GM12878 (cell line): ENCODE data around the gene CYP46A1. TPM values are rescaled to one million over a fixed set of nuclear protein-coding genes. Genes with fewer than 3 reads are reported as not detected.

ENCODE experiments used
- ATAC-seq: fragments of 200-7000 bp; cut with Tn5 transposase; 3 replicates; pipeline ENCODE4 v1.9.1; 2020; ENCODE audit warnings: mild to moderate bottlenecking, moderate library complexity
- BruUV-seq: library from RNA; stranded (reverse); fragments of 400-500 nt; replicated peaks from 2 replicates; lab custom pipeline; 2021; lab: Mats Ljungman, UMichigan
- CTCF ChIA-PET: fragments of 300-600 bp; sonication (Branson Sonifier 250); formaldehyde crosslinking; extraction: SDS; loops from one replicate; lab custom pipeline; 2021; ENCODE audit warnings: inconsistent platforms; lab: Yijun Ruan, JAX
- POLR2A ChIA-PET: fragments of 350-600 bp; formaldehyde crosslinking; extraction: SDS; loops from one replicate; lab custom pipeline; 2021; ENCODE audit warnings: inconsistent platforms; lab: Charles Lee
- RAD21 ChIA-PET: fragments of 300-600 bp; sonication (Branson Sonifier 250); formaldehyde crosslinking; loops from one replicate; lab custom pipeline; 2023; ENCODE audit warnings: antibody characterized with exemption; ENCODE audit not compliant: unreplicated experiment; lab: Charles Lee
- SMC1A ChIA-PET: fragments of 300-600 bp; sonication (Branson Sonifier 250); formaldehyde crosslinking; loops from one replicate; lab custom pipeline; 2023; ENCODE audit not compliant: unreplicated experiment, uncharacterized antibody; lab: Charles Lee
- DNase-seq: peaks from one replicate; pipeline ENCODE4 v3.0.0-alpha.2; 2011; ENCODE audit warnings: low read depth, low spot score
- FAIRE-seq: peaks from 3 replicates; lab custom pipeline; 2011; peaks lifted over from hg19 to GRCh38; lab: Jason Lieb, UNC
- H2AFZ ChIP-seq: 2 replicates; pipeline ENCODE4 v1.6.0; 2011; ENCODE audit warnings: low read depth, low read length, control low read depth; ENCODE audit not compliant: control insufficient read depth
- H3K27ac ChIP-seq: 2 replicates; pipeline ENCODE4 v1.5.1; 2011; ENCODE audit warnings: control low read depth; ENCODE audit not compliant: control insufficient read depth, insufficient read depth
- H3K27me3 ChIP-seq, 2 experiments: replicated peaks in 1 of 2; 2 replicates each; pipeline versions ENCODE4 v1.6.0 to v1.6.1; 2011; ENCODE audit warnings: low read length in 1 of 2; ENCODE audit not compliant: control insufficient read depth in 2 of 2, insufficient read depth in 2 of 2
- H3K36me3 ChIP-seq, 2 experiments: 2 replicates each; pipeline ENCODE4 v1.5.1; 2011; ENCODE audit warnings: low read length in 1 of 2; ENCODE audit not compliant: control insufficient read depth in 2 of 2, insufficient read depth in 2 of 2
- H3K4me1 ChIP-seq: 2 replicates; pipeline ENCODE4 v1.6.1; 2011; ENCODE audit warnings: mild to moderate bottlenecking, low read length, moderate library complexity, mixed read lengths; ENCODE audit not compliant: control insufficient read depth, insufficient read depth
- H3K4me2 ChIP-seq: 2 replicates; pipeline ENCODE4 v1.6.0; 2011; ENCODE audit warnings: control low read depth; ENCODE audit not compliant: control insufficient read depth, insufficient read depth
- H3K4me3 ChIP-seq: fragments of 200-600 bp; sonication (generic); 2 replicates; pipeline ENCODE4 v1.5.1; 2016
- H3K79me2 ChIP-seq: 2 replicates; pipeline ENCODE4 v1.6.0; 2011; ENCODE audit warnings: low read length; ENCODE audit not compliant: control insufficient read depth, insufficient read depth
- H3K9ac ChIP-seq: 2 replicates; pipeline ENCODE4 v1.8.0; 2011; ENCODE audit warnings: low read length, control low read depth, mixed read lengths; ENCODE audit not compliant: control insufficient read depth, insufficient read depth
- H3K9me3 ChIP-seq: replicated peaks from 3 replicates; pipeline ENCODE4 v1.5.1; 2011; ENCODE audit warnings: mild to moderate bottlenecking, low read length; ENCODE audit not compliant: control insufficient read depth, insufficient read depth
- H4K20me1 ChIP-seq: 2 replicates; pipeline ENCODE4 v1.6.0; 2011; ENCODE audit not compliant: control insufficient read depth, insufficient read depth
- BCL11A ChIP-seq: IDR thresholded peaks from 2 replicates; pipeline ENCODE4 v1.6.1; 2011; ENCODE audit warnings: low read depth, low read length
- E4F1 ChIP-seq: fragments of 450-650 bp; IDR thresholded peaks from 2 replicates; pipeline ENCODE4 v1.6.1; 2018; ENCODE audit warnings: borderline replicate concordance, mild to moderate bottlenecking; ENCODE audit not compliant: partially characterized antibody
- EED ChIP-seq: sonication (generic); IDR thresholded peaks from 2 replicates; pipeline ENCODE4 v1.6.1; 2016; ENCODE audit warnings: antibody characterized with exemption, low read depth
- EP300 ChIP-seq, 2 experiments: fragments of 150-350 bp in 1 of 2; IDR thresholded peaks; 2 replicates each; pipeline ENCODE4 v1.6.1; 2011 to 2012; ENCODE audit warnings: low read depth in 2 of 2, low read length in 2 of 2, borderline replicate concordance in 1 of 2, improper control_type of control experiment in 1 of 2, inconsistent platforms in 1 of 2; ENCODE audit not compliant: control insufficient read depth in 1 of 2
- IRF3 ChIP-seq: fragments of 450-650 bp; IDR thresholded peaks from 2 replicates; pipeline ENCODE4 v1.6.1; 2014; ENCODE audit warnings: mild to moderate bottlenecking
- RB1 ChIP-seq: fragments of 450-650 bp; formaldehyde crosslinking; IDR thresholded peaks from 2 replicates; pipeline ENCODE4 v1.6.1; 2017; ENCODE audit warnings: mild to moderate bottlenecking, borderline replicate concordance
- SRF ChIP-seq, 2 experiments: IDR thresholded peaks; 2 replicates each; pipeline ENCODE4 v1.6.1; 2011; ENCODE audit warnings: low read depth in 2 of 2, low read length in 2 of 2, mild to moderate bottlenecking in 1 of 2, moderate library complexity in 1 of 2
- WGBS: methylation state at CpG from one replicate; pipeline ENCODE4 v1.1.6; 2016; ENCODE audit warnings: low lambda C conversion rate; ENCODE audit not compliant: insufficient replicate concordance, insufficient coverage; ENCODE audit errors: missing lambda C conversion rate; 5-methylcytosine and 5-hydroxymethylcytosine counted together
- in situ Hi-C: fragments of 300-500 bp; cut with MboI; formaldehyde crosslinking; loops from 9 replicates; pipeline ENCODE4 v1.14.3; 2018; ENCODE audit warnings: mixed read lengths
- intact Hi-C: fragments of 100-400 bp; cut with micrococcal nuclease; formaldehyde crosslinking; loops from one replicate; pipeline ENCODE4 v1.14.2; 2022; ENCODE audit not compliant: unreplicated experiment
- polyA plus RNA-seq, 11 experiments: library from polyadenylated mRNA; depleted of rRNA in 4 of 11; unstranded in 6 of 11; stranded (reverse) in 5 of 11; fragments of >200 nt; fragmentation: Nextera tagmentation in 4 of 11; fragmentation: Illumina TruSeq in 1 of 11; extraction: Ambion mirVana in 4 of 11; extraction: Trizol in 1 of 11; gene quantifications; 1 replicate in 1 of 11; 2 replicates in 10 of 11; pipeline versions ENCODE4 v1.2.1 to v1.2.3, GENCODE V29; 2011 to 2016; ENCODE audit warnings: inconsistent platforms in 2 of 11, missing spikeins in 2 of 11, low read depth in 1 of 11
- total RNA-seq, 4 experiments: library from RNA; depleted of rRNA in 3 of 4; stranded (reverse); fragments of >200 nt in 3 of 4; fragmentation: Illumina TruSeq in 1 of 4; extraction: Trizol in 1 of 4; gene quantifications; 2 replicates each; pipeline versions ENCODE4 v1.2.1 to v1.2.3, GENCODE V29; 2013 to 2021
- TF ChIP-seq, protein P1 (sequence below): fragments of 450-650 bp; conservative IDR thresholded peaks from 2 replicates; pipeline ENCODE4 v1.6.1; 2017; ENCODE audit warnings: mild to moderate bottlenecking, moderate library complexity

The CYP46A1 gene
- total and polyA plus RNA-seq, 10 of the 15 experiments (the other 5 are each of a cell fraction or from before 2014, with no cell fraction given), result 0.04 to 0.11 TPM; not detected in 8

DNA sequence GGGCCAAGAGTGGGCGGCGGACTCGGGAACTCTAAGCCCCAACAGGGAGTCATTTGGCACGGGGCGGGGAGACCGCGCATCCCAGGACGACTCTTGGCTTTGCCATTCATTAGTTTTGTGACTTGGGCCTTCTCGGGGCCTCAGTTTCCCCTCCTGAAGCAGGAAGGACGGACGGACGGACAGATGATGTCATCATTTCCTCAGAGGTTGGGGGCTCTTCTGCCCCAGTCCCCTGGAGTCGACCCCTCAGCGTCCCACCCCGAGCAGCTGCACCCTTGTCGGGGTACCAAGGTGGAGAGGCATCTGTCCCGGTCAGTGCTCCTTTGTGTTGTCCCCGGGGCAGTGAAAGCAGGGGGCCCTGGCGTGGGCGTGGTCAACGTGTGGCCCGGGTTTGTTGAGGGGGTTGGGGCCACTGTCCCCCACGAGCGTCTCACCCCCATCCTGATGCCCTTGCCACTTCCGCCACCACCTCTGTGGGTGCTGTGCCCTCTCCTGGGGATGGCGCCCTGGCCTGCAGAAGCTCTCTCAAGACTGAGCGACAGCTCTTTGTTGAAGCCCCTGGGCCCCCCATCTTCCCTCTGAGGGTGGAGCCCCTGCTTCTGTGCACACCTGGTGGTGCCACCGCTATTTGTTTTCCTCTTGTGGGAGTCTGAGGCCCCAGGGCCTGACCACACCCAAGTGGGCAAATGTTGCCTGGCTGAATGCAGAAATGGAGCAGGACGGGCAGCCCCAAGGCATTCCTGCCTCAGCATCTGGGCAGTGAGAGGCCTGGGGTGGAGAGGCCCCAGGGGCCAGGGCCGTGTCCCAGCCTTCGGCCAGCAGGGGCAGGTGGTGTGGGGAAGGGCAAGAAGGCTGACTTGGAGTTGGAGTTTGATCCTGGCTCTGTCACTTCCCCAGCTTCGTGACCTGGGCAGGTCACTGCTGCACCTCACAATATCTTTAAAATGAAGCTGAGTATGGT, 38.3 kb upstream of the CYP46A1 start:
- POLR2A ChIA-PET, result no interaction called here
- no peaks in the 10 kb centered on the region; a peak in 2 of 4 replicates for H3K27me3 ChIP-seq
- intact Hi-C loops (no loop called here), in situ Hi-C loops (no loop called here)
- no peaks in the 10 kb centered on the region for H3K79me2 ChIP-seq
- H2AFZ ChIP-seq, result no peak overlapping the region
- FAIRE-seq (no peak), DNase-seq (no peak), ATAC-seq (no peak)
- CTCF ChIA-PET, result no interaction called here
- no peaks in the 10 kb centered on the region; the same call in 2 of the 3 replicates for H3K9me3 ChIP-seq
- no TSS peak for BruUV-seq
- no peak overlapping the region for H3K4me3 ChIP-seq
- TF ChIP-seq EED (no peak), EP300 (IDR thresholded peaks at IDR 0.05; ENCODE audit: borderline replicate concordance in 1 of 2, control insufficient read depth in 1 of 2, low read depth in 2 of 2, low read length in 2 of 2) (no peak)
- SMC1A ChIA-PET, result no interaction called here
- no peak overlapping the region for H3K27ac ChIP-seq
- no peak overlapping the region for H3K4me2 ChIP-seq
- no peaks in the 10 kb centered on the region for H3K4me1 ChIP-seq
- no peak overlapping the region for H3K9ac ChIP-seq
- H4K20me1 ChIP-seq, result no peaks in the 10 kb centered on the region
- H3K36me3 ChIP-seq, result no peaks in the 10 kb centered on the region
- RAD21 ChIA-PET, result no interaction called here
- WGBS, result 35% methylated on average over 29 of the region's 32 CpGs

- Histone ChIP-seq H3K27me3 (no peaks in the 10 kb centered on the region; a peak in 2 of 4 replicates), H3K9me3 (no peaks in the 10 kb centered on the region; the same call in 2 of the 3 replicates), H3K4me1 (no peaks in the 10 kb centered on the region), H3K9ac (no peak overlapping the region), H4K20me1 (no peaks in the 10 kb centered on the region), H3K4me2 (no peak overlapping the region), H3K27ac (no peak overlapping the region), H2AFZ (no peak overlapping the region), H3K4me3 (no peak overlapping the region), H3K36me3 (no peaks in the 10 kb centered on the region), H3K79me2 (no peaks in the 10 kb centered on the region)
- FAIRE-seq (no peak), ATAC-seq (no peak), DNase-seq (no peak)
- CTCF ChIA-PET, result interaction anchor here (1.1 kb wide), 1 partner anchor 19 kb away, joined by 3 read pairs; no protein-coding TSS in a partner anchor
- BruUV-seq, result no TSS peak
- 26% methylated on average over 7 of the region's 7 CpGs for WGBS
- intact Hi-C loops (no loop called here), in situ Hi-C loops (no loop called here)
- POLR2A ChIA-PET, result no interaction called here
- SMC1A ChIA-PET, result no interaction called here
- RAD21 ChIA-PET, result no interaction called here
- no peak for TF ChIP-seq RB1
- no peak for TF ChIP-seq BCL11A
- TF ChIP-seq E4F1, result no peak
- TF ChIP-seq SRF (IDR thresholded peaks at IDR 0.05; ENCODE audit: low read depth in 2 of 2, low read length in 2 of 2), result no peak
- TF ChIP-seq IRF3, result no peak
- TF ChIP-seq, protein P1, sequence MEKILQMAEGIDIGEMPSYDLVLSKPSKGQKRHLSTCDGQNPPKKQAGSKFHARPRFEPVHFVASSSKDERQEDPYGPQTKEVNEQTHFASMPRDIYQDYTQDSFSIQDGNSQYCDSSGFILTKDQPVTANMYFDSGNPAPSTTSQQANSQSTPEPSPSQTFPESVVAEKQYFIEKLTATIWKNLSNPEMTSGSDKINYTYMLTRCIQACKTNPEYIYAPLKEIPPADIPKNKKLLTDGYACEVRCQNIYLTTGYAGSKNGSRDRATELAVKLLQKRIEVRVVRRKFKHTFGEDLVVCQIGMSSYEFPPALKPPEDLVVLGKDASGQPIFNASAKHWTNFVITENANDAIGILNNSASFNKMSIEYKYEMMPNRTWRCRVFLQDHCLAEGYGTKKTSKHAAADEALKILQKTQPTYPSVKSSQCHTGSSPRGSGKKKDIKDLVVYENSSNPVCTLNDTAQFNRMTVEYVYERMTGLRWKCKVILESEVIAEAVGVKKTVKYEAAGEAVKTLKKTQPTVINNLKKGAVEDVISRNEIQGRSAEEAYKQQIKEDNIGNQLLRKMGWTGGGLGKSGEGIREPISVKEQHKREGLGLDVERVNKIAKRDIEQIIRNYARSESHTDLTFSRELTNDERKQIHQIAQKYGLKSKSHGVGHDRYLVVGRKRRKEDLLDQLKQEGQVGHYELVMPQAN, result no peak
Measured at GRCh38 chr14:99647411-99647810, 36.7 kb upstream of the CYP46A1 start.
